CD4-positive, alpha-beta T cell (primary cell): ENCODE results near the gene ANO10. TPM values are rescaled to one million over a fixed set of nuclear protein-coding genes. Genes with fewer than 3 reads are reported as not detected.

Experiments used
- ATAC-seq: fragments of 200-7000 bp; cut with Tn5 transposase; one replicate; pipeline ENCODE4 v1.10.0; 2022; ENCODE audit warnings: mild to moderate bottlenecking; ENCODE audit not compliant: poor library complexity
- CTCF ChIA-PET: fragments of 350-600 bp; sonication (Branson Sonifier 250); formaldehyde crosslinking; loops from one replicate; lab custom pipeline; 2021; ENCODE audit warnings: antibody characterized with exemption, inconsistent platforms; lab: Charles Lee
- POLR2A ChIA-PET: fragments of 350-600 bp; sonication (Branson Sonifier 250); formaldehyde crosslinking; loops from one replicate; lab custom pipeline; 2021; ENCODE audit warnings: antibody characterized with exemption, inconsistent platforms; lab: Charles Lee
- DNase-seq, 14 experiments: peaks; one replicate each; pipeline ENCODE4 v3.0.0-alpha.2; 2013 to 2020; ENCODE audit warnings: mixed read lengths in 2 of 14
- H3K27ac ChIP-seq, 2 donors: one replicate each; pipeline versions ENCODE4 v1.5.1 to v1.7.0; 2013; ENCODE audit warnings: low read length in 2 of 2, low read depth in 1 of 2, mild to moderate bottlenecking in 1 of 2
- H3K27me3 ChIP-seq, 2 experiments: 1 replicate in 1 of 2; 2 replicates in 1 of 2; pipeline versions ENCODE4 v1.6.1 to v1.7.0; 2013; ENCODE audit warnings: low read length in 2 of 2, control low read depth in 1 of 2, mild to moderate bottlenecking in 1 of 2, moderate library complexity in 1 of 2; ENCODE audit not compliant: insufficient read depth in 2 of 2, control insufficient read depth in 1 of 2
- H3K36me3 ChIP-seq: one replicate; pipeline ENCODE4 v1.6.1; 2013; ENCODE audit warnings: low read length, control low read depth; ENCODE audit not compliant: insufficient read depth
- H3K4me1 ChIP-seq: one replicate; pipeline ENCODE4 v1.6.1; 2013; ENCODE audit warnings: low read length, control low read depth; ENCODE audit not compliant: insufficient read depth
- H3K4me3 ChIP-seq: one replicate; pipeline ENCODE4 v1.5.1; 2013; ENCODE audit warnings: mild to moderate bottlenecking, low read length, moderate library complexity
- H3K9me3 ChIP-seq, 2 experiments: 1 replicate in 1 of 2; 2 replicates in 1 of 2; pipeline versions ENCODE4 v1.6.1 to v1.7.0; 2013; ENCODE audit warnings: low read length in 2 of 2, mild to moderate bottlenecking in 2 of 2, control low read depth in 1 of 2, moderate library complexity in 1 of 2; ENCODE audit not compliant: control insufficient read depth in 1 of 2, insufficient read depth in 1 of 2
- H3K27ac Mint-ChIP-seq: one replicate; pipeline ENCODE4 v1.8.0; 2020; ENCODE audit warnings: mixed read lengths
- H3K27me3 Mint-ChIP-seq: one replicate; pipeline ENCODE4 v1.8.0; 2021; ENCODE audit warnings: mixed read lengths
- H3K36me3 Mint-ChIP-seq: one replicate; pipeline ENCODE4 v1.8.0; 2021; ENCODE audit warnings: low read depth, mixed read lengths
- H3K4me1 Mint-ChIP-seq: one replicate; pipeline ENCODE4 v1.8.0; 2021; ENCODE audit warnings: low read depth, mixed read lengths
- H3K4me3 Mint-ChIP-seq: one replicate; pipeline ENCODE4 v1.8.0; 2020; ENCODE audit warnings: mild to moderate bottlenecking, mixed read lengths
- H3K9me3 Mint-ChIP-seq: one replicate; pipeline ENCODE4 v1.8.0; 2020; ENCODE audit warnings: mixed read lengths
- intact Hi-C, 2 experiments: fragments of 100-400 bp; cut with DNase I in 1 of 2; cut with micrococcal nuclease in 1 of 2; formaldehyde crosslinking; loops; one replicate each; pipeline versions ENCODE4 v1.15.1 to v1.9.0; 2023 to 2025; cut with DNase I, micrococcal nuclease
- total RNA-seq, 174 experiments: library from RNA in 2 of 174; stranded (reverse) in 2 of 174; gene quantifications; one replicate each; pipeline ENCODE4 v1.2.3 and lab custom pipeline; 2021 to 2026
- TF ChIP-seq, protein P1 (sequence below): fragments of 200-600 bp; IDR thresholded peaks from one replicate; pipeline ENCODE4 v1.8.0; 2022; ENCODE audit warnings: antibody characterized with exemption, mild to moderate bottlenecking

ANO10 gene
- total RNA-seq, 2 experiments from 2014 or later: 6.9 to 8.0 TPM

GRCh38 chr3:43638594-43639447 is 17.0 kb upstream of the ANO10 start:
- peak; percentile 43 for ATAC-seq
- Histone ChIP-seq H3K36me3 (no peaks in the 10 kb centered on the region), H3K27me3 (no peaks in the 10 kb centered on the region), H3K4me3 (no peak overlapping the region), H3K9me3 (no peaks in the 10 kb centered on the region), H3K27ac (no peak overlapping the region), H3K4me1 (peaks cover 3% of the 10 kb centered on the region)
- no peak overlapping the region for H3K27ac Mint-ChIP-seq
- TF ChIP-seq, protein P1, sequence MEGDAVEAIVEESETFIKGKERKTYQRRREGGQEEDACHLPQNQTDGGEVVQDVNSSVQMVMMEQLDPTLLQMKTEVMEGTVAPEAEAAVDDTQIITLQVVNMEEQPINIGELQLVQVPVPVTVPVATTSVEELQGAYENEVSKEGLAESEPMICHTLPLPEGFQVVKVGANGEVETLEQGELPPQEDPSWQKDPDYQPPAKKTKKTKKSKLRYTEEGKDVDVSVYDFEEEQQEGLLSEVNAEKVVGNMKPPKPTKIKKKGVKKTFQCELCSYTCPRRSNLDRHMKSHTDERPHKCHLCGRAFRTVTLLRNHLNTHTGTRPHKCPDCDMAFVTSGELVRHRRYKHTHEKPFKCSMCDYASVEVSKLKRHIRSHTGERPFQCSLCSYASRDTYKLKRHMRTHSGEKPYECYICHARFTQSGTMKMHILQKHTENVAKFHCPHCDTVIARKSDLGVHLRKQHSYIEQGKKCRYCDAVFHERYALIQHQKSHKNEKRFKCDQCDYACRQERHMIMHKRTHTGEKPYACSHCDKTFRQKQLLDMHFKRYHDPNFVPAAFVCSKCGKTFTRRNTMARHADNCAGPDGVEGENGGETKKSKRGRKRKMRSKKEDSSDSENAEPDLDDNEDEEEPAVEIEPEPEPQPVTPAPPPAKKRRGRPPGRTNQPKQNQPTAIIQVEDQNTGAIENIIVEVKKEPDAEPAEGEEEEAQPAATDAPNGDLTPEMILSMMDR: no peak
- H3K4me1 Mint-ChIP-seq: no peaks in the 10 kb centered on the region
- ChIA-PET CTCF (no interaction called here), POLR2A (interaction anchor here (1.8 kb wide), 1 partner anchor 17 kb away, joined by 5 read pairs; the partner anchor contains the start of gene ANO10)
- H3K36me3 Mint-ChIP-seq: no peaks in the 10 kb centered on the region
- no peak overlapping the region for H3K4me3 Mint-ChIP-seq
- peak in 10 of 14 experiments; percentile 8 to 62 (median 28) for DNase-seq
- intact Hi-C loops: loop anchor here in 1 of 2 experiments (5.0 to 10.0 kb wide), 2 partner anchors 97 to 674 kb away; no protein-coding TSS in a partner anchor
- no peaks in the 10 kb centered on the region for H3K9me3 Mint-ChIP-seq
- peaks cover 9% of the 10 kb centered on the region for H3K27me3 Mint-ChIP-seq

- POLR2A ChIA-PET: interaction anchor here (1.8 kb wide), 1 partner anchor 16 kb away, joined by 5 read pairs; the partner anchor contains the start of gene ANO10
- no peak for ATAC-seq
- H3K27me3 Mint-ChIP-seq: peaks cover 8% of the 10 kb centered on the region
Observed at GRCh38 chr3:43637702-43638101, 15.9 kb upstream of the ANO10 start.

GRCh38 chr3:43632986-43633385 is 11.2 kb upstream of the ANO10 start:
- Mint-ChIP-seq H3K27me3 (peaks cover 24% of the 10 kb centered on the region), H3K9me3 (no peaks in the 10 kb centered on the region), H3K36me3 (no peaks in the 10 kb centered on the region), H3K27ac (no peak overlapping the region), H3K4me3 (no peak overlapping the region), H3K4me1 (no peaks in the 10 kb centered on the region)
- Histone ChIP-seq H3K27ac (no peak overlapping the region), H3K36me3 (no peaks in the 10 kb centered on the region), H3K9me3 (no peaks in the 10 kb centered on the region), H3K4me1 (no peaks in the 10 kb centered on the region), H3K4me3 (no peak overlapping the region), H3K27me3 (no peaks in the 10 kb centered on the region)
- TF ChIP-seq, protein P1: no peak
- no peak for ATAC-seq
- POLR2A ChIA-PET: no interaction called here
- intact Hi-C loops: loop anchor here in 1 of 2 experiments (10.0 kb wide), 1 partner anchor 668 kb away; no protein-coding TSS in a partner anchor
- no peak for DNase-seq
- CTCF ChIA-PET: no interaction called here

More at GRCh38 chr3:43637702-43638101, 15.9 kb upstream of the ANO10 start:
- H3K4me3 ChIP-seq: no peak overlapping the region
- CTCF ChIA-PET: no interaction called here
- Mint-ChIP-seq H3K4me3 (no peak overlapping the region), H3K27ac (no peak overlapping the region), H3K4me1 (no peaks in the 10 kb centered on the region), H3K9me3 (no peaks in the 10 kb centered on the region), H3K36me3 (no peaks in the 10 kb centered on the region)
- intact Hi-C loops: loop anchor here in 1 of 2 experiments (5.0 to 10.0 kb wide), 2 partner anchors 95 to 673 kb away; no protein-coding TSS in a partner anchor
- no peak overlapping the region for H3K27ac ChIP-seq
- no peak for DNase-seq
- TF ChIP-seq, protein P1: no peak
- no peaks in the 10 kb centered on the region for H3K9me3 ChIP-seq
- H3K27me3 ChIP-seq: no peaks in the 10 kb centered on the region
- peaks cover 3% of the 10 kb centered on the region for H3K4me1 ChIP-seq
- H3K36me3 ChIP-seq: no peaks in the 10 kb centered on the region
